Measurements from ENCODE around the gene PAIP2. TPM values are rescaled to one million over a fixed set of nuclear protein-coding genes. Genes with fewer than 3 reads are reported as not detected.
"Not testable (repeated sequence)": the region's sequence is repeated elsewhere in the genome, so short reads cannot be mapped to it uniquely, and the experiment has no call there.

PAIP2 gene
- total and polyA plus RNA-seq, 11 donors, result 93.2 to 154 (median 132) TPM

GRCh38 chr5:139354186-139354585, 12.5 kb downstream of the PAIP2 start:
- TF ChIP-seq CTCF (IDR thresholded peaks at IDR 0.05) (no peak), POLR2A (IDR thresholded peaks at IDR 0.05) (no peak)
- Histone ChIP-seq H3K9me3 (peaks cover 0 to 7% (median 0%) of the 10 kb centered on the region in 12 donors), H3K36me3 (peaks cover 0 to 29% (median 6%) of the 10 kb centered on the region in 9 donors), H3K27me3 (no peaks in the 10 kb centered on the region), H3K4me1 (peaks cover 0 to 54% (median 15%) of the 10 kb centered on the region in 12 donors), H3K4me3 (no peak overlapping the region), H3K27ac (no peak overlapping the region)
- intact Hi-C loops (cut with DNase I), result no loop called here
- DNase-seq, result no peak
- ATAC-seq, result no peak
- WGBS, 4 donors, result 95 to 97% (median 96%) methylated on average over 3 of the region's 3 CpGs

GRCh38 chr5:139355900-139356299, 14.2 kb downstream of the PAIP2 start:
- intact Hi-C loops (cut with DNase I); DNase-seq; ATAC-seq; H3K27me3 ChIP-seq; H3K9me3 ChIP-seq; H3K27ac ChIP-seq; H3K4me3 ChIP-seq: not testable (repeated sequence)
- WGBS, 4 donors, result 95% methylated on average over 8 of the region's 8 CpGs
- peaks cover 0 to 21% (median 6%) of the 10 kb centered on the region in 9 donors for H3K36me3 ChIP-seq
- H3K4me1 ChIP-seq, result peaks cover 0 to 43% (median 8%) of the 10 kb centered on the region in 12 donors

- peaks cover 0 to 25% (median 2%) of the 10 kb centered on the region in 12 donors for H3K4me1 ChIP-seq
Measured at GRCh38 chr5:139358064-139358463, 16.4 kb downstream of the PAIP2 start.

GRCh38 chr5:139360384-139360783, 18.7 kb downstream of the PAIP2 start:
- DNase-seq (no peak), ATAC-seq (no peak)
- H3K9me3 ChIP-seq, result no peaks in the 10 kb centered on the region
- H3K36me3 ChIP-seq, result peaks cover 0 to 33% (median 22%) of the 10 kb centered on the region in 9 donors
- WGBS, 4 donors, result 91 to 97% (median 94%) methylated on average over 4 of the region's 4 CpGs
- TF ChIP-seq POLR2A (IDR thresholded peaks at IDR 0.05), result no peak
- TF ChIP-seq CTCF (IDR thresholded peaks at IDR 0.05), result no peak
- intact Hi-C loops (cut with DNase I), result no loop called here
- peaks cover 0 to 20% (median 0%) of the 10 kb centered on the region in 12 donors for H3K4me1 ChIP-seq
- no peaks in the 10 kb centered on the region for H3K27me3 ChIP-seq
- no peak overlapping the region for H3K4me3 ChIP-seq
- no peak overlapping the region for H3K27ac ChIP-seq

More at GRCh38 chr5:139358064-139358463, 16.4 kb downstream of the PAIP2 start:
- intact Hi-C loops (cut with DNase I), result no loop called here
- ATAC-seq, result no peak
- TF ChIP-seq CTCF (IDR thresholded peaks at IDR 0.05), result no peak
- no peak for TF ChIP-seq POLR2A (IDR thresholded peaks at IDR 0.05)
- Histone ChIP-seq H3K27me3 (no peaks in the 10 kb centered on the region), H3K9me3 (peaks cover 0 to 7% (median 0%) of the 10 kb centered on the region in 12 donors), H3K4me3 (no peak overlapping the region), H3K36me3 (peaks cover 0 to 21% (median 6%) of the 10 kb centered on the region in 9 donors), H3K27ac (no peak overlapping the region)
- DNase-seq, result no peak

- whole genome bisulfite sequencing, 4 donors, result 81 to 84% (median 83%) methylated on average over 6 of the region's 6 CpGs
- intact Hi-C loops (cut with DNase I), result no loop called here
- Histone ChIP-seq H3K9me3 (no peaks in the 10 kb centered on the region), H3K36me3 (peaks cover 0 to 48% (median 38%) of the 10 kb centered on the region in 9 donors), H3K4me1 (peaks cover 0 to 12% (median 0%) of the 10 kb centered on the region in 12 donors), H3K4me3 (no peak overlapping the region), H3K27ac (no peak overlapping the region), H3K27me3 (no peaks in the 10 kb centered on the region)
- DNase-seq, result no peak
- TF ChIP-seq POLR2A (IDR thresholded peaks at IDR 0.05), result no peak
- no peak for TF ChIP-seq CTCF (IDR thresholded peaks at IDR 0.05)
- ATAC-seq, result no peak
Measured at GRCh38 chr5:139361835-139362429, 20.3 kb downstream of the PAIP2 start.

Data from heart left ventricle (tissue), 16 donors.